DMS153 treated with DMSO at 0.1 percent for 48 hours (cell line): Measurements from ENCODE around the gene CLEC4G.

Source experiments
- DNase-seq: peaks from one replicate; lab custom pipeline; 2025; ENCODE audit not compliant: unreplicated experiment; lab: John Stamatoyannopoulos, UW

CLEC4G gene

DNA sequence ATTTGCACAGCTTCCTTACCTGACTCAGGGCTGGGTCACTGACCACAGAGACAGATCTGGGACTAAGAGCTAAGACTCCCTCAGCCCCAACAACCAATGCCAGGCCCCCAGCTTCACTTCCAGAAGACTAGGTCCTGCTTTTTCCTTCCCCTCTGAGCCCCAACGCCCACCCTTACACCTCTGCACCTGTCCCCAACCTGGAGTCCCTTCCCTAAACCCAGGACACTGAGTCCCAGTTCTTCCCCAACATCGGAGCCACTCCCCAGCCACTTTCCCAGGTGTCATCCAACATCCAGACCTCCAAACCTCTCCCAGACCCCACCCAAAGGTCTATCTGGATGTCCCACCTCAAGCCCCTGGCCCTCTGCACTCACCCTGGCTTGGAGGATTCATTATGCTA lies 32.9 kb downstream of the CLEC4G start:
- DNase-seq, result no peak

DNA sequence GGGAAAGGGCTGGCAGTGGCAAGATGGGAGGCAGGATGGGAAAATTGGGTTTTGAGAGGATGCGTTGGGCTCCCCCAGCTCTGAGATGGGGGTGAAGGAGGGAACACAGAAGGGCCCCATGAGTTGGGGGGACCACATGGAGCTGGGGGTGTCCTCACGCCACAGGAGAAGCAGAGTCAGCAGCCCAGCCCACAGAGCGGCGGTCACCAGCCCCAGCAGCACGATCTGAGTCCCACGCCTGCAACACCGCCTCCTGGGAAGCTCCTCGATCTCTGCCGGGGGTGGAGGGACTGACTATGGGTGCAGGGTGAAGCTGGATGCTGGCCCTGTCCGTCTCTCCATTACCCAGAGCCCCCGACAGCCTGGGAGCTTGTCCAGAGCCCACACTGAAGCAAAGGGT lies 33.3 kb downstream of the CLEC4G start:
- no peak for DNase-seq

DNA sequence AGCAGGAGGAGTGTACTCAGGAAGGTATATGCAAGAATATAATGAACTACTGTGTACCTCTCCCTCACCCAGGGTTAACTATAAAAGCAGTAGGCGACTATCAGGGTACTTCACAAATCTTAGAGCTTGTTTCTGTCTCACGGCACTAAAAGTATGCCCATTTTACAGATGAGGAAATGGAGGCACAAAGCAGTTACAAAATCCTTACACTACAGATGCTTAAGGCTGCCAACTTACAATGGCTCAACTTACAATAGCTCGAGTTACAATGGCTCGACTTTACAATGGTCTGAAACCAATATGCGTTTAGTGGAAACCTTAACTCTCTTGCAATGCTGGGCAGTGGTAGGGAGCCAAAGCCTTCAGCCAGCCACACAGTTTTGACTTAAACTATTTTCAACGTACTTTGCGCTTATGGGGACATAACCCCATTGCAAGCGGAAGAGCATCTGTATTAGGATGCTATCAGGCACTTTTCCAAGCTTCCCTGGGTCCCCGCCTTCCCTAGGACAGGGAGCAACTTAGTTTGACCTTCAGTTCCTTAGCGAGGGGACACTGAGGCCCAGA lies 34.1 kb downstream of the CLEC4G start:
- no peak for DNase-seq

DNA sequence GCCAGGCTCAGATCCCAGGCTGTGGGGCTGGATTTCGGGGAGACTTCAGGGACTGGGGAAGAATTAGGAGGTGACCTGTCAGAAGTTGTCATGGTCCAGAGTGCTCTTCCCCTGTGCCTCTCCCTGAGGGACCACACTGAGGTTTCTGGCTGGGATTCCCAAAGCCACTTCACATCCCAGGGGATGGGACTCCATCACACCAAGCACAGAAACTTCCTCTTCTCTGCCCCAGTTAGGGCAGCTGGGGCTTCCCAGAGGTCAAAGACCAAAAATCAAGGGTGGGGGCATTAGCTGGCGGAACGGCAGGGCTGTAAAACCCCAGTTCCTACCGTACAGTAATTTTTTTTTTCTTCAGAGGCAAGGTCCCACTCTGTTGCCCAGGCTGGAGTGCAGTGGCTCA lies 37.4 kb downstream of the CLEC4G start:
- no peak for DNase-seq

DNA sequence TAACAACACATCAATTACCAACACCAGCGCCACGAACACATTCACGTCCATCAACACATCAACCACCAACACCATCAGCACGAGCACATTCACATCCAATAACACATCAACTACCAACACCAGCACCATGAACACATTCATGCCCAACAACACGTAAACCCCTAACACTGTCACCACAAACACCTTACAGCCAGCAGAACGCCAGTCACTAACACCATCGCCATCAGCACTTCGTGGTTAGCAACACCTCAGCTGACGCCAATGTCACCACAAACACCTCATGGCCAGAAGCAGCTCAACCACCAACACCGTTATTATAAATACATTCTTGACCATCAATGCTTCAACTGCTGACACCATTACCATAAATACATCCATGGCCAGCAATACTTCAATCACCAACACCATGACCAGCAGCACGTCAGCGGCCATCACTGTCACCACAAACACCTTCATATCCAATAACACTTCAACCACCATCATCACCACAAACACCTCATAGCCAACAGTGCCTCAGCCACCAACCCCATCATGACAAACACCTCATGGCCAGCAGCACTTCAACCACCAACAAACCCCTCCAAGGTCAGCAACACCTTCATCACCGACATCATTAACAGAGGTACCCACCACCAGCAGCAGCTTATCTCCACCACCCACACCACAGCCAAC lies 39.4 kb downstream of the CLEC4G start:
- no peak for DNase-seq

DNA sequence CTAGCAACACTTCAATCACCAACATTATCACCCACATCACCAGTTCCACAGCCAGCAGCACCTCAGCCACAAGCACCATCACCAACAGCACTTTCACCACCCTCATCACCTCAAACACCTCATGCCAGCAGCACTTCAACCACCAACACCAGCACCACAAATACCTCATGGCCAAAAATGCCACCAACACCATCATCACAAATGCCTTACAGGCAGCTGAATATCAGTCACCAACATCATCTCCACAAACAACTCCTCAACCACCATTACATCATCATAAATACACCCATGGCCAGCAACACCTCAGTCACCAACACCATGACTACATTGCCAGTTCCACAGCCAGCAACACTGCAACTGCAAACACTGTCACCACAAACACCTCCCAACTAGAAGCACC lies 40.4 kb downstream of the CLEC4G start:
- DNase-seq, result no peak

DNA sequence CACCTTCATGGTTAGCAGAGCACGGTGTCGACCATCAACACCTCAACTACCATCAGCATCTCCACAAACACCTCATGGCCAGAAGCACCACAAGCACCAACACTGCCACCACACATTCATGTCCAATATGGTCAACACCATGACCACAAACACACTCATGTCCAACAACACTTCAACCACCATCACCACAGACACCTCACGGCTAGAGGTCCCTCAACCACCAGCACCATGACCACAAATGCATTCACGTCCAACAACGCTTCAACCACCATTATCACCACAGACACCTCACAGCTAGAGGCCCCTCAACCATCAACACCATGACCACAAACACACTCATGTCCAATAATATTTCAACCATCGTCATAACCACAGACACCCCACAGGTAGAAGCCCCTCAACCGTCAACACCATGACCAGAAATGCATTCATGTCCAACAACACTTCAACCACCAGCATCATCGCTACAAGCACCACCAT lies 41.1 kb downstream of the CLEC4G start:
- DNase-seq, result no peak

DNA sequence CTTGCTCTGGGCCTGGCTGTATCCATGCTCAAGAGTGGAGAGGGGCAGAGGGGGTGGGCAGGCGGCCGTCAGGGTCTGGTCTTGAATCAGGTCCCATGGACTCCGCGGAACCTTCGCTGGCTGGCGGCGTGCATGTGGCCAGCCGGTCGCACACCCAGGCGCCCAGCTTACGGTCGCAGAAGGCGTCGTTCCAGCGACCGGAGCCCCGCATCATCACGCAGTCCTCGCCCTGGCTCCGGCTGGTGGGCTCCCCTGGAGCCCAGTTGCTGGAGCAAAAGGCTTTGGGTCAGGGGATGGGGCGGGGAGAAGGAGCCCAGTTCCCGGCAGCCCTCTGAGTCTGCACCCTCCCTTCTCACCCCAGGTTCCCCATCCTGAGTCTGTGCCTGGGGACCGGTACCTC lies 42.7 kb downstream of the CLEC4G start:
- DNase-seq, result no peak

DNA sequence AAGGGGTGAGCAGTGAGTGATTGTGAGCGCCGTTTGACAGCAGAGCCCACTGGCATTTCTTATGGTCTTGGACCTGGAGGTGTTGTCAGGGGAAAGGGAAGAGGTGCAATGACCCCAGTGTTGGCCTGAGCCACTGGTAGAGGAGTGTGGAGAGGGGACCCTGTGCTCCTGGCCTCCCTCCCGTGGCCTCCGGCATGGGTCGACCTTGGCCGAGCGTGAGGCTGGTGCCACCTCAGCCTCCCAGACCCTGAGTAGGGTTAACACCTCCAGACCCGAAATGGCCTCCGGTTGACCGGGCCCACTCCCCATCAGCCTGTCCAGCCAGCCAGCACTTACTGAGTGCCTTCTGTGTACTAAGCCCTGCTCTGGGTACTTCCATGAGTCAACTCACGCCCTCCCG lies 44.7 kb downstream of the CLEC4G start:
- DNase-seq, result no peak

DNA sequence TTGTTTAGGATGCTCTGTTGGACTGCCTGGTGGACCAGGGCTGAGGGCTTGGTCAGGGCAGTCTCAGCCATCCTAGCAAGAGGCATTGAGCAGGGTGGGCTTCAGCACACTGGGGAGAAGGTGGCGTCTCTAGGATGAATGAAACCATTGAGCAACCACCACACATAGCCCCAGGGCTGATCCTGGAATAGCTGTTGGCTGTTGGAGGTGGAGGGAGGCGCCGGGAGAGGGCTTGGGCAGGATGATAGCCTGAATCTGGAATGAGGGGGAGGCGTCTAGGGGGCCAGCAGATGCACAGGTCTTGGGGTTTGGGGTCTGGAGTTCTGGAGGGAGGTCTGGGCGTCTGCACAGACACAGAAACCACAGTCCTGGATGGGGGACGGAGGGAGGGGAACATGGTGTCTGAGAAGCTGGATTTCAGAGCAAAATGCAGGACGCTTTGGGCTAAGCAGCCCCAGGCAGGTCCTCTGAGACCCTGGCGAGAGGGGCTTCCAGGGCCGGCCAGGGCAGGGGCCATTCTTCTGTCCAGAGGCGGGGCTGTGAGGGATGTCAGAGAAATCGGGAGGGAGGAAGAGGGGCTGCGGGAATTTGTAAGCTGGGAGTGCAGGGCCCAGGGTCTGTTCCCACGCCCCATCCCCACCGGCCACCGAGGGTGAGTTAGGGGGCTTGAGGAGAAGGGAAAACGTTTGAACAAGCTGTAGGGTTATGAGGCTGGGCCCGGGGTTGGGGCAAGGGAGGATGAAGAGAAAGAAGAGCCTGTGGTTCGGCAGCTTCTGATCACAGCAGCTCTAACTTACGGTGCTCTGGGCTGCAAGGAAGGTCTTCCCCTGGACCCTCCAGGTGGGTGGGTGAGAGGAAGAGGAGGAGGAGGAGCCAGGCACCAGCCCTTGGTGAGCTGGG lies 46.1 kb downstream of the CLEC4G start:
- DNase-seq, result no peak

DNA sequence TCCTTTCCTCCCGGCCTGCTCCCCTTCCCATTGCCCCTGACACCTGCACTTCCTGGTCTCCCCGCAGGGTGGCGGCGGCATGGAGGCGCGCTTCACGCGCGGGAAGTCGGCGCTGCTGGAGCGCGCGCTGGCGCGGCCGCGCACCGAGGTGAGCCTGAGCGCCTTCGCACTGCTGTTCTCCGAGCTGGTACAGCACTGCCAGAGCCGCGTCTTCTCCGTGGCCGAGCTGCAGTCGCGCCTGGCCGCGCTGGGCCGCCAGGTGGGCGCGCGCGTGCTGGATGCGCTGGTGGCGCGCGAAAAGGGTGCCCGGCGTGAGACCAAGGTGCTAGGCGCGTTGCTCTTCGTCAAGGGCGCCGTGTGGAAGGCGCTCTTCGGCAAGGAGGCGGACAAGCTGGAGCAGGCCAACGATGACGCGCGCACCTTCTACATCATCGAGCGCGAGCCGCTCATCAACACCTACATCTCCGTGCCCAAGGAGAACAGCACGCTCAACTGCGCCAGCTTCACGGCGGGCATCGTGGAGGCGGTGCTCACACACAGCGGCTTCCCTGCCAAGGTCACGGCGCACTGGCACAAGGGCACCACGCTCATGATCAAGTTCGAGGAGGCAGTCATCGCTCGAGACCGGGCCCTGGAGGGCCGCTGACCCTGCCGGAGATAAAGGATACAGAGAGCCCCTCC lies 49.6 kb downstream of the CLEC4G start:
- DNase-seq, result no peak

DNA sequence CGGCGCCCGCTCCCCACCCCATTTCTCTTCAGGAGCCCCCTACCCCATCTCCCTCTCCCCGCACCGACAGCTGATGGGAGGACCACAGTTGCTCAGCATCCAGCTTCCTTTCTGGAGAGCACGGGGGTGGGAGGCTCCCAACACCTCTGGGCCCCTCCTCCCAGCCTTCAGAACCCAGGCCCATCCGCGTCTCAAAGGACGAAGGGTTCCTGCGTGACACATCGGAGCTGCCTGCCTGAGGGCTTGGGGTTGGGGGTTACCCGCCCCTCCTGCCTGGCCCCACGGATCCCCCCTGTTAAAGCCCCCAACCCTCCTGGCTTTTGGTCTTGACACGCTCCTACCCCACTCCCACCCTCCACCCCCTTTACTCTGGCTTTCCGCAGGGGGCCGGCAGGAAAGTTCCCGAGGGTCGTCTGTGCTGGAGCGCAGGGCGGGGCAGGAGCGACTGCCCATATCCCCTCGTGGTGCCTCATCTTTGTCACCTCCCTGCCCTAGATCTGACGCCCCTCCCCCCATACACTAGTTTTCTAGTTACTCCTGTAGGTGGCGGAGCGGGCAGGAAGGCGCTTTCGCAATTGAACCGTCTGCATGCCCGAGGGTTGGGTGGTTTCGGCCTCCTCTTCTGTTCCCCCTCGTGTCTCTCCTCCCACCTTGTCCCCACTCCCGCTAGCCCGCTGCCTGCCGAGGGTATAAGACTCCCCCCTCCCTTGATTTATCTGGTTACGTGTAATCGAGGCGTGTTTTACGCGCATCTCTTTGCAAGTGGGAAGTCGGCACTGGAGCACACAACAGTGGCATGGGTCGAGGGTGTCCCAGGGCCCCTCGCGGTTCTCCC lies 50.4 kb downstream of the CLEC4G start:
- DNase-seq, result no peak

DNA sequence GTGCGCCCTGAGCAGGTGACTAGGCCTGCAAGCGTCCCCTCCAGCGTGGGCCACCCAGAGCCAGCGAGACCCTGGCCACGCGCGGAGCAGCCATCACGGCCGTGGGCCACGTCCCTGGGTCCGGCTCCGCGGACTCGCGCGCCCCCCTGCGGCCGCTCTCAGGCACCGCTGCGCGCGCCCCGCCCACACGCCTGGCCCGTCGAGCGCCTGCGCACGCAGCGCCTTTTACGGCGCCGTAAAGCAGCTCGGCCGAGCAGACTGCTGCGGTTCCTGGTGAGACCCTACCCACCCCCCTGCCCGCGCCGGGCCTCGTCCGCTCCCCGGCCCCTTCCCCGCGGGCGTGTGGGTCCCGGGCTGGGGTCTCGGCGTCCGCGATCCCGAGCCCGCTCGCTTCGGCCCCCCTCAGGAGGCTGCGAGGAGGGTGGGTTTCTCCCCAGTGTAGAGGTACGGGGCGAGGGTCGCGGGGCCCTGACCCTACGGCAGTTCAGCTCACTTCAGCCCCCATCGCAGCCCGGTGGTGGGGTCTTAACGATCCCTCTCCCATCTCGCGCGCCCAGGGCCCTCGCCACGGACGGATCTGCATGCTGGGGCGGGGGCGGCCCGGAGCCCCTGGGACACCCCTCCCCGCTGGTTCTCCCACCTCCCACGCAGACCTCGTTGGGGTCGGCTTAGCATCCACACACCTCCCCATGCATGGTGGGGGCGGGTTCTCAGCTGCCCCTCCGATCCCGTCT lies 51.1 kb downstream of the CLEC4G start, which contains the start of gene TRAPPC5:
TRAPPC5 (plus strand) TSS at position 228 of the 734 bp plus-strand sequence. CDS start 1,421 bp downstream, outside the sequence.
- peak; percentile 40 for DNase-seq

DNA sequence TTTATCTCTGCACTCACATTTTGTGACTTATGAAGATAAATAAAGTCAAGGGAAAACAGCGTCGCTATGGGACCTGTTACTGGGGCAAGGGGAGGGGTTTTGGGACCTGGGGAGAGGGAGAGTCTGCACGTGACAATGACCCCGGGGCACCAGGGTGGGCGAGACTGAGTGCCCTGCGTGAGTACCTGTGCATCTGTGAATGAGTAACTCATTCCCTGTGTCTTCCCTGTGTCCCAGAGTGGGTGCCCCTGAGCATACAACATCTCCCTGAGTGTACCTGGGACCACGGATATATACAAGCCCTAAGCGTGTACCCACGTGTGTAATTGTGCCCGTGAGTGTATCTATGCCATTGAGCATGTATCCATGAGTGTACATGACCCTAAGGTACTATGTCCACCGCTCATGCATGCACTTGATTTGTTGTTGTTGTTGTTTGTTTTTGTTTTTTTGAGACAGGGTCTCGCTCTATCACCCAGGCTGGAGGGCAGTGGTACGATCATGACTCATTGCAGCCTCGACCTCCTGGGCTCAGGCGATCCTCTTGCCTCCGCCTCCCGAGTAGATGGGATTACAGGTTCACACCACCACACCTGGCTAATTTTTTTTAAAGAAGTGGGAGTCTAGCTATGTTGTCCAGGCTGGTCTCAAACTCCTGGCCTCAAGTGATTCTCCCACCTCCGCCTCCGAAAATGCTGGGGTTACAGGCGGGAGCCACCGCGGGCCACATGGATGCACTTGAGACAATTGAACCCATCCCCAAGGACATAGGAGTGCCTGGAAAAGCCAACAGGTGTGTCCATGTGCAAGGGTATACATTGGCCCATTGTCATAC lies 51.9 kb downstream of the CLEC4G start:
- no peak for DNase-seq

DNA sequence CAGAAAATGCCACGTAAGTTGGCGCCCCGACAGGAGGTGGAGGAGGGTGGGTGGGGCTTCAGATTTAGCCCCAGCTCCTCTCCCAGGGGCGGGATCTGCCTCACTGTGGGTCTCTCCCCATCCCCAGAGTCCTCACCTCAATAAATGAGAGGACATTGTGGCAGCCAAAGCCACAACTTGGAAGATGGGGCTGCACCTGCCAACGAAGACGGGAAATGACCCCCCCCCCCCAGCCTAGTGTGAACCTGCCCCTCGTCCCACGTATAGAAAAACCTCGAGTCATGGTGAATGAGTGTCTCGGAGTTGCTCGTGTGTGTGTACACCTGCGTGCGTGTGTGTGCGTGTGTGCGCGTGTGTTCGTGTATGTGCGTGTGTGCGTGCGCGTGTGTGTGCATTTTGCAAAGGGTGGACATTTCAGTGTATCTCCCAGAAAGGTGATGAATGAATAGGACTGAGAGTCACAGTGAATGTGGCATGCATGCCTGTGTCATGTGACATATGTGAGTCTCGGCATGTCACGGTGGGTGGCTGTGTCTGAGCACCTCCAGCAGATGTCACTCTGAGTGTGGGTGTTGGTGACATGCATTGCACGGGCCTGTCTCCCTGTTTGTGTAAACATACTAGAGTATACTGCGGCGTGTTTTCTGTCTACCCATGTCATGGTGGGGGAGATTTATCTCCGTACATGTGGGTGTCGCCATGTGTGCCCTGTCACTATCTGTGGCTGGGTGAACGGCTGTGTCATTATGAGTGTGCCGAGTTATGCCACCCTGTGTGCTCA lies 52.7 kb downstream of the CLEC4G start:
- peak; percentile 46 for DNase-seq
